Activated CD8-positive, alpha-beta memory T cell treated with anti-CD3 and anti-CD28 coated beads, Interleukin-2, amount 50 U/mL, for 24 hours (primary cell): ENCODE measurements around the gene SMNDC1.
"Not testable (repeated sequence)": the region's sequence is repeated elsewhere in the genome, so short reads cannot be mapped to it uniquely, and the experiment has no call there.

Experiments used
- DNase-seq: peaks from one replicate; pipeline ENCODE4 v3.0.0-alpha.2; 2020; ENCODE audit errors: extremely low read depth

Gene SMNDC1

DNA sequence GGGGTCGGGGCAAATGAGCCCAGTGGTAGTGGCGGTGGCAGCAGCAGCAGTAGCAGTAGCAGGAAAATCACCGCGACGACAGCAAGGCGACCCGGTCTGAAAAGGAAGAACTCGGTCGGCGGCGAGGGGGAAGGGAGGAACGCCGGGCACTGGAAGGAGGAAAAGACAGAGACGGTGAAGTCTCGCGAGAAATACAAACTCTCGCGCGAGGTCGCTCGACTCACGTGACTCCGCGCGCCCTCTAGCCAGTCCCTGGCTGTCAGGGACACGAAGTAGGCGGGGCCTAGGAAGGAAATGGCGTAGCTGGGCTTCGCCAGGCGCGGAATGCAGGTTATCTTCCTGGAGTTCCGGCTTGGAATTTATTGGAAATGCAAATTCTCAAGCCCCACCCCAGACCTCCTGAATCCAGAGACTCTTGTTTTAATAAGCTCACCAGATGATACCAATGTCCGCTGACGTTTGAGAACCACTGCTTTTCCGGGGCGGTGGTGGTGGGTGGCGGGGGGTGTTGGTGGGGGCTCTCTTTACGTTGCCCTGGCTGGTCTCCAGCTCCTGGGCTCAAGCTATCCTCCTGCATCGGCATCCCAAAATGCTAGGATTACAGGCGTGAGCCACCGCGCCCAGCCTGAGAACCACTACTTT, at the start of gene SMNDC1:
Gene SMNDC1 (minus strand): TSS at position 141 of the 642 bp plus-strand sequence. CDS start 1,333 bp downstream, outside the sequence.
- peak; percentile 90 for DNase-seq

- DNase-seq = no peak
Observed at GRCh38 chr10:110354322-110354766, 49.6 kb upstream of the SMNDC1 start.

- DNase-seq = no peak
Observed at GRCh38 chr10:110353244-110354119, 48.8 kb upstream of the SMNDC1 start.

- no peak for DNase-seq
Observed at GRCh38 chr10:110352930-110353243, 48.2 kb upstream of the SMNDC1 start.

- no peak for DNase-seq
Observed at GRCh38 chr10:110350812-110351211, 46.1 kb upstream of the SMNDC1 start.

GRCh38 chr10:110349831-110350230, 45.1 kb upstream of the SMNDC1 start:
- no peak for DNase-seq

DNA sequence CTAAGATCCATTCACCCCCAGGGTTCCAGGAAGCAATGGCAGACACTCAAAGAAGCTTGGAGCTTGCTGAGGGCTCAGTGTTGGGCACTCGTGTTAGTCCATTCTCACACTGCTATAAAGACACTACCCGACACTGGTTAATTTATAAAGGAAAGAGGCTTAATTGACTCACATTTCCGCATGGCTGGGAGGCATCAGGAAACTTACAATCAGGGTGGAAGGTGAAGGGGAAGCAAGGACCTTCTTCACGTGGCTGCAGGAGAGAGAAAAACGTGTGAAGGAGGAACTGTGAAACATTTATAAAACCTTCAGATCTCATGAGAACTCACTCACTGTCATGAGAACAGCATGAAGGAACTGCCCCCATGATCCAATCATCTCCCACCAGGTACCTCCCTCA, 44.7 kb upstream of the SMNDC1 start:
- no peak for DNase-seq

DNA sequence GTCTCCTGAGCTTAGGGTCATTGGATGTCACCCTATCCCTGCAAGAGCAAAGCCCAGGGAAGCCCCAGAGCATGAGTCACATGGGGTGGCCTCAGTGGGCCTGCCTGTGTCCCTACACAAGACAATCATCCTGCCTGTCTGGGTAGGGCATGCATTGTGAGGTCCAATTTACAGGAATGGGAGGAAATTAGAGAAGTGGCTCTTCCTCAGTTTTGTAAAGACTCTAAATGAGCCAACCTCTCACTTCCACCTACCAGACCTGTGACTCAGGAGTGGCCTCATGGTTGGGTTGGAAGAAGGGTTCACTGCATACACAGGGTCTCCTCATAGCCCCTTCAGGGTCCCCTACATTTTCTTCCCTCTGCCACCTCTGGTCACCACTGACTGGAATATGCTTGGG, 43.6 kb upstream of the SMNDC1 start:
- DNase-seq = no peak

- no peak for DNase-seq
Observed at GRCh38 chr10:110346914-110347313, 42.2 kb upstream of the SMNDC1 start.

DNA sequence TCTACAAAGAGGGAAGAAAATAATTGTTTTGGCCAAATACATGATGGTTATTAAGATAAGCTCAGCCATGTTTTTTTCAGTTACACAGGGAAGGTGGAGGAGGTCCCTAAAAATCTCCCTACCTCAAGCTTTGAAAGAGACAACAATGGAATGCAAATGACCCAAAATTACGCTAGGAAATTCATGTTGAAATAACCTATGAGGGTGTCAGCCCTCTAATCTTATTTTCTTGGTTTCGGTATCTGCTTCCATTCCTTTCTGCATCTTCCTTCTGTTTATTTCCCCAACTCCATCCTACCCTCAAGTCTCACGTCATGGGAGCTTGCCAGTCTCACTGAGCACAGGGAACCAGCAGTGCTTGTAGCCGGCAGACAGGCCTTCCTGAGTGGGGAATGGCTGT, 40.6 kb upstream of the SMNDC1 start:
- no peak for DNase-seq

- DNase-seq = no peak
Observed at GRCh38 chr10:110344622-110345021, 39.9 kb upstream of the SMNDC1 start.

DNA sequence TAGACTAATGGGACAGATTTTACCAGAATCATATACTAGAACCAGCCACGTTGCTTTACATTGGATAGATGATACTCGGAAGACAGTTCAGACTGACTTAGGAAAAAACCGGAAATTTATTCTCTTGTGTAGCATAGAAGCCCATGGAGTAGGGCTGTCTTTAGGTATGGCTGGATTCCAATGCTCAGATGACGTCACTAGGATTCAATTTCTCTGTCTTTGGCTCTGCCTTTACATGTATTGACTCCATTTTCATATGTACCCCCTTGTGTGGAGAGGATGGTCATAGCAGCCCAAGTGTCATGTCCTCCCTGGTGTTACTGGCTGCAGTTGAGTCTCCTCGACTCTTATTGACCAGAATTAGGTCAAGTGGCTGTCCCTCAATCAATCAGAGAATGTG, 39.2 kb upstream of the SMNDC1 start:
- DNase-seq = no peak

GRCh38 chr10:110340816-110341215, 36.1 kb upstream of the SMNDC1 start:
- no peak for DNase-seq

- no peak for DNase-seq
Observed at GRCh38 chr10:110340122-110340521, 35.4 kb upstream of the SMNDC1 start.

DNA sequence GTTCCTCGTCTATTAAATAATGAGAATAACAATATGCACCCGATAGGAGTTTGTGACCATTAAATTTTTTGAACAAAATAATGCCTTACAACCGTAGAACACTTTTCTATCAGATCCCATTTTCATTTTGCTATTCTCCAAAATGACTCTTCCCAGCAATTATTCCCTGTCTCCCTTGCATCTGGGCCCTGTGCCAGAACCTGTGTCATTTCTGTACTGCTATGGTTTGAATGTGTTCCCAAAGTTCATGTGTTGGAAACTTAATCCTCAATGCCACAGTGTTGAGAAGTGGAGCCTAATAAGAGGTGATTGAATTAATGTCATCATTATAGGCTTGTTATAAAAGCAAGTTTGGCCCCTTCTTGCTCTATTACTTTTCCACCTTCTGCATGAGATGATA, 33.2 kb upstream of the SMNDC1 start:
- no peak for DNase-seq

GRCh38 chr10:110337401-110337800, 32.7 kb upstream of the SMNDC1 start:
- DNase-seq = no peak

DNA sequence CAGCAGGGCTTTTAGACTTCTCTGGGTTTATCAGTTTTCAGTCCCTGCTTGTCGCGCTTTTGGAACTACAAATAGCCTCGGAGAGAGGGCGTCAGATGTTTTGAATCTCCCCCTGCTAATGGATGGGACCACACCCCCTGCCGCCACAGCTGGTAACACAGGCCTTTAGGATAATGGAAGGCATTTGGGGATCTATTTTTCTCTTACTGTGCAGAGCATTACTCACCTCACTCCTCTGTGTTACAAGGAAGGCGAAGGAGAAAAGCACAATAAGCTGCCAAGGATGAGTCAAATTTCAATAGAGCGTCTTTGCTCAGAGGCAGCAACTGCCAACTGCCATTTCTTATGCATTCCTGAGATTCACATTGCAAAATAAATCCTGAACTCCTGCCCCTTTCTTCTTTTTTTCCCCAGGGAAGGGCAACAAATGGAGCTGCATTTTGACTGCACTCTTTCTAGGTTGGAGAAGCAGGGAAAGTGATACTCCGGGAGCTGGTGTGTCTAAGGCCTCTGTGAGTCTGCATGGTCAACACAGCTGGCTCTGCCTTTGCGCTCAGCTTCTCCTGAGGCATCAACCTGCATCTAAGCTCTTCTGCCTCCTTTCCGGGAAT, 31.5 kb upstream of the SMNDC1 start:
- no peak for DNase-seq

- DNase-seq = no peak
Observed at GRCh38 chr10:110335314-110336064, 30.8 kb upstream of the SMNDC1 start.

GRCh38 chr10:110334061-110334656, 29.4 kb upstream of the SMNDC1 start:
- no peak for DNase-seq

DNA sequence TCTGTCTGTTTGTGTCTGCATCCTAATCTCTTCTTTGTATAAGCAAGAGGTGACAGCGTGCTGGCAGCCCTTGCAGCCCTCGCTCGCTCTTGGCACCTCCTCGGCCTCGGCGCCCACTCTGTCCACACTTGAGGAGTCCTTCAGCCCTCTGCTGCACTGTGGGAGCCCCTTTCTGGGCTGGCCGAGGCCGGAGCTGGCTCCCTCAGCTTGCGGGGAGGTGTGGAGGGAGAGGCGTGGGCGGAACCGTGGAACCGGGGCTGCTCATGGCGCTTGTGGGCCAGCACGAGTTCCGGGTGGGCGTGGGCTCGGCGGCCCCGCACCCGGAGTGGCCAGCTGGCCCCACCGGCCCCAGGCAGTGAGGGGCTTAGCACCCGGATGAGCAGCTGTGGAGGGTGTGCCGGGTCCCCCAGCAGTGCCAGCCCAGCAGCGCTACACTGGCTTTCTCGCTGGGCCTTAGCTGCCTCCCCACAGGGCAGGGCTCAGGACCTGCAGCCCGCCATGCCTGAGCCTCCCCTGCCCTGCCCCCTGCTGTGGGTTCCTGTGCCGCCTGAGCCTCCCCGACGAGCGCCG, 26.6 kb upstream of the SMNDC1 start:
- not testable (repeated sequence) for DNase-seq

GRCh38 chr10:110330675-110331074, 26.0 kb upstream of the SMNDC1 start:
- no peak for DNase-seq
